ENCODE results near the gene ARID4B. TPM values are rescaled to one million over a fixed set of nuclear protein-coding genes. Genes with fewer than 3 reads are reported as not detected.
"Not testable (repeated sequence)": the region's sequence is repeated elsewhere in the genome, so short reads cannot be mapped to it uniquely, and the experiment has no call there.

ARID4B gene
- total RNA-seq, 1 donor from 2014 or later: 15.7 TPM

GRCh38 chr1:235270625-235271024 lies 57.4 kb downstream of the ARID4B start:
- Histone ChIP-seq H3K9me3 (replicated peaks) (no peaks in the 10 kb centered on the region), H3K4me1 (peaks cover 36% of the 10 kb centered on the region), H3K27me3 (ENCODE audit: low read depth) (no peaks in the 10 kb centered on the region), H3K27ac (replicated peaks) (no peak overlapping the region), H3K36me3 (no peaks in the 10 kb centered on the region), H3K4me3 (no peak overlapping the region)
- intact Hi-C loops (cut with micrococcal nuclease): no loop called here
- no peak for DNase-seq
- no peak for TF ChIP-seq CTCF (IDR thresholded peaks at IDR 0.05; ENCODE audit: borderline replicate concordance)

GRCh38 chr1:235269990-235270389 lies 58.0 kb downstream of the ARID4B start:
- DNase-seq; H3K27me3 ChIP-seq (ENCODE audit: low read depth); intact Hi-C loops (cut with micrococcal nuclease); H3K27ac ChIP-seq (replicated peaks); H3K9me3 ChIP-seq (replicated peaks); H3K36me3 ChIP-seq; H3K4me3 ChIP-seq: not testable (repeated sequence)
- H3K4me1 ChIP-seq: peaks cover 34% of the 10 kb centered on the region

- Histone ChIP-seq H3K4me3 (no peak overlapping the region), H3K27me3 (ENCODE audit: low read depth) (no peaks in the 10 kb centered on the region), H3K4me1 (peaks cover 38% of the 10 kb centered on the region), H3K27ac (replicated peaks) (no peak overlapping the region), H3K9me3 (replicated peaks) (no peaks in the 10 kb centered on the region), H3K36me3 (no peaks in the 10 kb centered on the region)
- DNase-seq: no peak
- no peak for TF ChIP-seq CTCF (IDR thresholded peaks at IDR 0.05; ENCODE audit: borderline replicate concordance)
- intact Hi-C loops (cut with micrococcal nuclease): no loop called here
Measured at GRCh38 chr1:235268379-235269125, 59.4 kb downstream of the ARID4B start.

GRCh38 chr1:235266967-235267366 lies 61.0 kb downstream of the ARID4B start:
- Histone ChIP-seq H3K27ac (replicated peaks) (no peak overlapping the region), H3K9me3 (replicated peaks) (no peaks in the 10 kb centered on the region), H3K36me3 (no peaks in the 10 kb centered on the region), H3K27me3 (ENCODE audit: low read depth) (no peaks in the 10 kb centered on the region), H3K4me1 (peaks cover 33% of the 10 kb centered on the region), H3K4me3 (no peak overlapping the region)
- no peak for TF ChIP-seq CTCF (IDR thresholded peaks at IDR 0.05; ENCODE audit: borderline replicate concordance)
- intact Hi-C loops (cut with micrococcal nuclease): no loop called here
- DNase-seq: no peak

- H3K27me3 ChIP-seq (ENCODE audit: low read depth): no peaks in the 10 kb centered on the region
- peaks cover 36% of the 10 kb centered on the region for H3K4me1 ChIP-seq
- DNase-seq: no peak
- no peaks in the 10 kb centered on the region for H3K9me3 ChIP-seq (replicated peaks)
- no peak for TF ChIP-seq CTCF (IDR thresholded peaks at IDR 0.05; ENCODE audit: borderline replicate concordance)
- H3K4me3 ChIP-seq: no peak overlapping the region
- H3K27ac ChIP-seq (replicated peaks): no peak overlapping the region
- intact Hi-C loops (cut with micrococcal nuclease): no loop called here
- H3K36me3 ChIP-seq: no peaks in the 10 kb centered on the region
Measured at GRCh38 chr1:235266325-235266724, 61.7 kb downstream of the ARID4B start.

- Histone ChIP-seq H3K4me3 (no peak overlapping the region), H3K27ac (replicated peaks) (no peak overlapping the region), H3K36me3 (no peaks in the 10 kb centered on the region), H3K27me3 (ENCODE audit: low read depth) (no peaks in the 10 kb centered on the region), H3K9me3 (replicated peaks) (no peaks in the 10 kb centered on the region), H3K4me1 (peaks cover 36% of the 10 kb centered on the region)
- no peak for DNase-seq
- intact Hi-C loops (cut with micrococcal nuclease): no loop called here
- no peak for TF ChIP-seq CTCF (IDR thresholded peaks at IDR 0.05; ENCODE audit: borderline replicate concordance)
Measured at GRCh38 chr1:235265900-235266299, 62.1 kb downstream of the ARID4B start.
